ENCODE data around the gene FPGS.

The FPGS gene

DNA sequence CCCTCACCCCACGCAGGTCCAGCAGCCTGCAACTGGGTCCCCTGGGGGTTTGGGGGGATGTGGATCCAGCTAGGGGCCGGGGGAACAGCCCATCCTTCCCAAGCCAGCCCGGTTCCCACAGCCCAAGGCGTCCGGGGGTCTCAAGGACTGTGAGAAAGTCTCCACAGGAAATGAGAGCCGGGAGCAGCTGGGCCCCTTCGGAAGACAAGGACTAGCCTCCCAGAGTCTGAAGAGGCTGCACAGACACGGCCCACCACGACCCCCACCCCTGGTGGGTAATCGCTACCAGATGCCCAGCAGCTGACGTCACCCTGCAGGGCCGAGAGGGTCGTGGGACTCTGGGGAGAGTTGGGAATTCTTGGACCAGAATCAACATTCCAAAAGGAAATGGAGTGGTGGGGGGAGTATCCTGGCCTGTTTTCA lies 34.8 kb upstream of the FPGS start:
- H3K27ac ChIP-seq: no peak overlapping the region
- no peak for TF ChIP-seq ZFX (IDR thresholded peaks at IDR 0.05)
- TF ChIP-seq, protein P1, sequence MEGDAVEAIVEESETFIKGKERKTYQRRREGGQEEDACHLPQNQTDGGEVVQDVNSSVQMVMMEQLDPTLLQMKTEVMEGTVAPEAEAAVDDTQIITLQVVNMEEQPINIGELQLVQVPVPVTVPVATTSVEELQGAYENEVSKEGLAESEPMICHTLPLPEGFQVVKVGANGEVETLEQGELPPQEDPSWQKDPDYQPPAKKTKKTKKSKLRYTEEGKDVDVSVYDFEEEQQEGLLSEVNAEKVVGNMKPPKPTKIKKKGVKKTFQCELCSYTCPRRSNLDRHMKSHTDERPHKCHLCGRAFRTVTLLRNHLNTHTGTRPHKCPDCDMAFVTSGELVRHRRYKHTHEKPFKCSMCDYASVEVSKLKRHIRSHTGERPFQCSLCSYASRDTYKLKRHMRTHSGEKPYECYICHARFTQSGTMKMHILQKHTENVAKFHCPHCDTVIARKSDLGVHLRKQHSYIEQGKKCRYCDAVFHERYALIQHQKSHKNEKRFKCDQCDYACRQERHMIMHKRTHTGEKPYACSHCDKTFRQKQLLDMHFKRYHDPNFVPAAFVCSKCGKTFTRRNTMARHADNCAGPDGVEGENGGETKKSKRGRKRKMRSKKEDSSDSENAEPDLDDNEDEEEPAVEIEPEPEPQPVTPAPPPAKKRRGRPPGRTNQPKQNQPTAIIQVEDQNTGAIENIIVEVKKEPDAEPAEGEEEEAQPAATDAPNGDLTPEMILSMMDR (conservative IDR thresholded peaks at IDR 0.05): no peak

DNA sequence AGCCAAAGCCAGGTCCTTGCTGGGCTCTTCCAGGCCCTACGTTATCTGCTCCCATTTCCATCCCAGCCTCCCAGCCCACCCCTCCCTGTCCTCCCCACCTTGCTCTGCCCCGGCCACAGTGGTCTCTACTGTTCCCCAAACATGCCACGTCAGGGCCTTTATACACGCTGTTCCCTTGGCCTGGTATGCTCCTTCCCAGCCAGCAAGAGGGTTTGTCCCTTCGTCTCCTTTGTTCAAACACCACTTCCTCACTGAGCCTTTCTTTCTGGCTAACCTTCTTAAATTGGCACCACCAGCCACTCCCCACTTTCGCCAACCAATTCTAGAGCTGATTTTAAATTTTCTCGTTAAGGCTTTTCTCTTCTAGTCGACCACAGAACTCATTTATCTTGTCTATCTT lies 34.0 kb upstream of the FPGS start:
- no peak for TF ChIP-seq ZFX (IDR thresholded peaks at IDR 0.05)
- TF ChIP-seq, protein P1 (conservative IDR thresholded peaks at IDR 0.05): no peak
- H3K27ac ChIP-seq: no peak overlapping the region

DNA sequence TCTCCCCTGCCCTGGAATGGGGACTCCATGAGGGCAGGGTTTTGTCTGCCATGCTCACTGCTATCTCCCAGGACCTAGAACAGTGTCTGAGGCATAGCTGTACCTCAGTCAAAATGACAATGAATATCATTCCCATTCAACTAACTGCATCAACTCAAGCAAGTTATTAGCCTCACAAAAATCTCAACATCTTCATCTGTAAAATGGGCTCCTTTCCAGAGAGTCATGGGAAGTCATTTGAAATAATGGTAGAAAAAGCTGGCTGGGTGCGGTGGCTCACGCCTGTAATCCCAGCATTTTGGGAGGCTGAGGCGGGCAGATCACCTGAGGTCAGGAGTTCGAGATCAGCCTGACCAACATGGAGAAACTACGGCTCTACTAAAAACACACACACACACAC lies 33.6 kb upstream of the FPGS start:
- TF ChIP-seq ZFX (IDR thresholded peaks at IDR 0.05): no peak
- TF ChIP-seq, protein P1 (conservative IDR thresholded peaks at IDR 0.05): no peak
- no peak overlapping the region for H3K27ac ChIP-seq

DNA sequence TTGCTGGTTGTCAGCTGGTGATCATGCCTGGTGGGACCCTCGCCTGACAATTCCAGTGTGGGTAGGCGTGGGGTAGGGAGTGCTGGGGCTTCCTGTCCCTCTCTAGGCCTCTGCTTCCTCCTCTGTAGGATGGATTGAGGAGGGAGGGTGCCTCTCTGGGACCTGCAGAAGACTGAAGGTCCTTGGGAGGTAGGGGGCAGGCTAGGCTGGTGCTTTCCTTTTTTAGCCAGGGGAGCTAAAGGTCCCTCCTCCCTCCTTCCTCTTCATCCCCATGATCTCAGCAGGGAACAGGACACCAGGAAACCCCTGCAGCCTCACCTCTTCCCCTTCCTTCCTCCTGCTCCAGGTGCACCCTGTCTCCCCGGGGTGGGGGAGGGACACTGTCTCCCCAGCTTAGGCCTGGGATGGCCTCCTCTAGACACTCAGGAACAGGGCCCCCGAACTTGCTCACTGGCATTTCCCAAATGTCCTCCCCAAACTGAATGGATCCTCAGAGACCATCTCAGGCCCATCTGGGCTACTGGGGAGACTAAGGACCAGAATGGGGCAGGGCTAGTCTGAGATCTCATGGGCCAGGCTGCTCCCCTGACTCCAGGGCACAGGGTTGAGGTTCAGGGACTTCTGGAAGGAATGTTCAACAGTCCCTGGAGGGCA lies 32.6 kb upstream of the FPGS start:
- no peak overlapping the region for H3K27ac ChIP-seq
- no peak for TF ChIP-seq ZFX (IDR thresholded peaks at IDR 0.05)
- TF ChIP-seq, protein P1 (conservative IDR thresholded peaks at IDR 0.05): no peak

DNA sequence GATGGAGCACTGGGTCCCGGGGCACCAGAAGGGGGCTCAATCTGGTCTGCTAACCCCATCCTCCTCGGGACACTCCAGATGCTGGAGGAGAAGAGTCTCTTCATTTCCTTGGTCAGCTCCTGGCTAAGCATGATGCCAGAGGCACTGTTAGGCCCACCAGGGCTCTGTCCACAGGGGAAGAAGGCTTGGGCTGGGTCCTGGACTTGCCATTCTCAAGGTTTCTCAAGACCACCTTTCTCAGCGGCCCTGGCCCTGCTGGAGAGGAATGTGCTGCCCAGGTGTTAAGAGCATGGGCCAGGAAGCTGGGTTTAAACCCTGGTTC lies 32.1 kb upstream of the FPGS start:
- H3K27ac ChIP-seq: no peak overlapping the region
- TF ChIP-seq, protein P1 (conservative IDR thresholded peaks at IDR 0.05): no peak
- no peak for TF ChIP-seq ZFX (IDR thresholded peaks at IDR 0.05)

DNA sequence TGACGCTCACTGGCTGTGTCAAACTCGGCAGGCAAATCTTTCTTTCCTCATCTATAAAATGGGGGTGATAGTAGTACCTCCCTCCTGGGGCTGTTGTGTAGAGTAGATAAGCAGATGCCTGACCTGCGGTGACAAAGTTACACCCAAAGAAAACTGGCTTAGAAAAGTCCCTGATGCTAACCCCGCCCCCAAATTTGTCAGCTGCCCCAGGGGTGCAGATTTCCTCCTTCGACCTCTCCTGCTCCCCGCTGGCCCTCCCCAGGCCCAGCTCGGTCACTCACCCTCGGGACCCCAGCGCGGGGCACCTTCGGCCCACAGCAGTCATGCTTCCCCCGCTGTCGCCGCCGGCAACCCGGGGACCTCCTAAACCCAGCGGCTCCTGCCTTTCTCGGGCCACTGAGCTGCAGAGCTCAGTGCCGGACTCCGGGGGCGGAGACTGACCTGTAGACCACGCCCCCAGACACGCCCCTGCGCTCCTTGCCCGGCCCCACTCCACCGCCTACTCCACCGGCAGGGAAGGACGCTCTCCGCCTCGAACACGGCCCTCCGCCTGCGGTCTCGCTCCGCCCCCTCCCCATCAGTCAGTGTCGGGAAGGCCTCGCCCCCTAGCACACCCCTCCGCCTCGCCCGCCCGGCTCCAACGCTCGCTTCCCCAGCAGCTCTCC lies 31.6 kb upstream of the FPGS start:
- H3K27ac ChIP-seq: peak overlapping the region; percentile 1; the same call in 1 of the 2 replicates
- TF ChIP-seq, protein P1 (conservative IDR thresholded peaks at IDR 0.05): no peak
- TF ChIP-seq ZFX (IDR thresholded peaks at IDR 0.05): no peak

DNA sequence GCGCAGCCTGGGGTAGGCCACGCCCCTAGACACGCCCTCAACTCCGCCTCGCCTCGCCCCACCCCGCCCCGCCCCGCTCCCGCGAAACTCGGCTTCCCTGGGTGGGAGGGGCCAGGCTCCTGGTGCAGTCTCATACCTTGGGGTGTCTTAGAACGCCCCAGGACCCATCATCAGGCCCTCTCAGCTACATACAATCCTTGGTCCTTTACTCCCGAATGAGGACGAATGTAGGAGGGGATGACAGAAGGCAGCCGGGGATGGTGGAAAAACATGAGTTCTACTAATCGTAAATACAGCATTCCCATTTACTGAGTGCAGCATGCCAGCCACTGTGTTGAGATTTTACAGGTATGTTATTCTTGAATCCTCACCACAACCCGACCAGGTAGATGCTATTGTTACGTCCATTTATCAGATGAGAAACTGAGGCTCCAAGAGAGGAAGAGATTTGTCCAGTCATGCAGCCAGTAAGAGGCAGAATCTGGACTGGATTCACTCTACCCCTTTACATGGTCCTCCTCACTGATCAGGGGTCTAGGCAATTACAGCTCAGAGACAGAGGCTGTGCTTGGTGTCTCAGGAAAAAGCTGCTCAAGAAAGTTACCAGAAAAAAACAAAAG lies 31.0 kb upstream of the FPGS start:
- H3K27ac ChIP-seq: no peak overlapping the region
- TF ChIP-seq, protein P1 (conservative IDR thresholded peaks at IDR 0.05): no peak
- no peak for TF ChIP-seq ZFX (IDR thresholded peaks at IDR 0.05)

Measured in C4-2B (cell line).